NCI-H524 treated with DMSO at 0.1 percent for 48 hours (cell line): ENCODE results near the gene RABGAP1.

ENCODE experiments used
- DNase-seq: peaks from one replicate; lab custom pipeline; 2025; lab: John Stamatoyannopoulos, UW

RABGAP1 gene

GRCh38 chr9:122944960-122945888 is 4.4 kb downstream of the RABGAP1 start:
- DNase-seq = no peak

GRCh38 chr9:122946461-122947005 is 5.7 kb downstream of the RABGAP1 start:
- no peak for DNase-seq

GRCh38 chr9:122948313-122948712 is 7.5 kb downstream of the RABGAP1 start:
- DNase-seq = no peak

GRCh38 chr9:122949696-122950095 is 8.9 kb downstream of the RABGAP1 start:
- DNase-seq = no peak

GRCh38 chr9:122950263-122950662 is 9.4 kb downstream of the RABGAP1 start:
- no peak for DNase-seq

GRCh38 chr9:122951056-122951455 is 10.2 kb downstream of the RABGAP1 start:
- DNase-seq = no peak

GRCh38 chr9:122954253-122954691 is 13.5 kb downstream of the RABGAP1 start:
- DNase-seq = no peak

GRCh38 chr9:122955961-122956360 is 15.1 kb downstream of the RABGAP1 start:
- no peak for DNase-seq

GRCh38 chr9:122961139-122961538 is 20.3 kb downstream of the RABGAP1 start:
- no peak for DNase-seq

GRCh38 chr9:122975196-122975595 is 34.4 kb downstream of the RABGAP1 start:
- DNase-seq = no peak

GRCh38 chr9:122978601-122979000 is 37.8 kb downstream of the RABGAP1 start:
- DNase-seq = no peak

- DNase-seq = no peak
Observed at GRCh38 chr9:122986010-122986409, 45.2 kb downstream of the RABGAP1 start.

- no peak for DNase-seq
Observed at GRCh38 chr9:122988141-122988540, 47.3 kb downstream of the RABGAP1 start.

GRCh38 chr9:122988920-122989621 is 48.3 kb downstream of the RABGAP1 start:
- no peak for DNase-seq

- DNase-seq = no peak
Observed at GRCh38 chr9:122991370-122991830, 50.6 kb downstream of the RABGAP1 start.

GRCh38 chr9:122996586-122996985 is 55.8 kb downstream of the RABGAP1 start:
- no peak for DNase-seq

- no peak for DNase-seq
Observed at GRCh38 chr9:122998448-122998847, 57.6 kb downstream of the RABGAP1 start.

- no peak for DNase-seq
Observed at GRCh38 chr9:123000371-123001068, 59.7 kb downstream of the RABGAP1 start.

GRCh38 chr9:123002754-123003153 is 61.9 kb downstream of the RABGAP1 start:
- no peak for DNase-seq

GRCh38 chr9:123003466-123003865 is 62.6 kb downstream of the RABGAP1 start:
- DNase-seq = no peak

- DNase-seq = no peak
Observed at GRCh38 chr9:123005964-123006363, 65.1 kb downstream of the RABGAP1 start.

- DNase-seq = no peak
Observed at GRCh38 chr9:123007269-123007668, 66.4 kb downstream of the RABGAP1 start.
